ENCODE results near the gene KLHL4. TPM values are rescaled to one million over a fixed set of nuclear protein-coding genes. Genes with fewer than 3 reads are reported as not detected.
"Not testable (repeated sequence)": the region's sequence is repeated elsewhere in the genome, so short reads cannot be mapped to it uniquely, and the experiment has no call there.

Gene KLHL4
- total and polyA plus RNA-seq, 10 of the 15 experiments (the other 5 are each of a cell fraction or from before 2014, with no cell fraction given), result 0.03 TPM; not detected in 8

- H2AFZ ChIP-seq (ENCODE audit: control insufficient read depth, low read depth, low read length); H3K9ac ChIP-seq (ENCODE audit: control insufficient read depth, insufficient read depth, low read length); H3K79me2 ChIP-seq (ENCODE audit: control insufficient read depth, insufficient read depth, low read length); H4K20me1 ChIP-seq (ENCODE audit: control insufficient read depth, insufficient read depth); in situ Hi-C loops (cut with MboI); H3K4me2 ChIP-seq (ENCODE audit: control insufficient read depth, insufficient read depth); H3K36me3 ChIP-seq (ENCODE audit: control insufficient read depth in 2 of 2, insufficient read depth in 2 of 2, low read length in 1 of 2); H3K4me3 ChIP-seq; DNase-seq (ENCODE audit: low read depth, low spot score); H3K27me3 ChIP-seq (replicated peaks in 1 of 2; ENCODE audit: control insufficient read depth in 2 of 2, insufficient read depth in 2 of 2, low read length in 1 of 2); H3K9me3 ChIP-seq (replicated peaks; ENCODE audit: control insufficient read depth, insufficient read depth, low read length); H3K4me1 ChIP-seq (ENCODE audit: control insufficient read depth, insufficient read depth, low read length); BruUV-seq (replicated peaks); ATAC-seq; FAIRE-seq; POLR2A ChIA-PET; H3K27ac ChIP-seq (ENCODE audit: control insufficient read depth, insufficient read depth); CTCF ChIA-PET; RAD21 ChIA-PET (ENCODE audit: unreplicated experiment); intact Hi-C loops (cut with micrococcal nuclease; ENCODE audit: unreplicated experiment): not testable (repeated sequence)
- SMC1A ChIA-PET (ENCODE audit: uncharacterized antibody, unreplicated experiment), result interaction anchor here (1.2 kb wide), 1 partner anchor 19 kb away, joined by 3 read pairs; no protein-coding TSS in a partner anchor
- 38% methylated on average over 7 of the region's 7 CpGs for WGBS (ENCODE audit: insufficient coverage, insufficient replicate concordance, low lambda C conversion rate, missing lambda C conversion rate)
Observed at GRCh38 chrX:87689218-87689617, 171.6 kb downstream of the KLHL4 start.

DNA sequence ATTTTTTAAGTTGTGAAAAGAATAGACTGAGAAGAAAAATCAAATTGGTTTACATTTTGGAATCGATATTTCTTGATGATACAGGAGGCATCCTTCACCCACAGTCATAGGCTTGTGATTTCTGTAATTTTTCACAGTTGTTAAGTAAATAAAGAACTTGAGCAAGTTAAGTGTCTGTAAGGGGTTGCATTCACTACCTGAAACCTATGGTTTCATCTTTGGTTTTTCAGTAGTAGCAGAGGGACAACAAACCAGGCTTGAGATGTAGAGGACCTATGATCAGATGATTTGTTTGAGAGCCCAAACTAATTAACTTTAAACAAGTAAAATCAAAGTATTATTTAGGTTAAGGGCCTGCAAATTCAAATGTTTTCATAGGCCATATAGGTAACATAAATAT, 175.6 kb downstream of the KLHL4 start:
- H3K9ac ChIP-seq (ENCODE audit: control insufficient read depth, insufficient read depth, low read length), result no peak overlapping the region
- H3K27me3 ChIP-seq (replicated peaks in 1 of 2; ENCODE audit: control insufficient read depth in 2 of 2, insufficient read depth in 2 of 2, low read length in 1 of 2), result no peaks in the 10 kb centered on the region
- no peak overlapping the region for H2AFZ ChIP-seq (ENCODE audit: control insufficient read depth, low read depth, low read length)
- H4K20me1 ChIP-seq (ENCODE audit: control insufficient read depth, insufficient read depth), result no peaks in the 10 kb centered on the region
- DNase-seq (ENCODE audit: low read depth, low spot score), result no peak
- no peak for FAIRE-seq
- ChIA-PET RAD21 (ENCODE audit: unreplicated experiment) (no interaction called here), CTCF (no interaction called here), SMC1A (ENCODE audit: uncharacterized antibody, unreplicated experiment) (no interaction called here), POLR2A (no interaction called here)
- H3K9me3 ChIP-seq (replicated peaks; ENCODE audit: control insufficient read depth, insufficient read depth, low read length), result no peaks in the 10 kb centered on the region
- 5% methylated on average over 1 of the region's 1 CpG for WGBS (ENCODE audit: insufficient coverage, insufficient replicate concordance, low lambda C conversion rate, missing lambda C conversion rate)
- no peaks in the 10 kb centered on the region for H3K4me1 ChIP-seq (ENCODE audit: control insufficient read depth, insufficient read depth, low read length)
- H3K4me3 ChIP-seq, result no peak overlapping the region
- no peak overlapping the region for H3K27ac ChIP-seq (ENCODE audit: control insufficient read depth, insufficient read depth)
- in situ Hi-C loops (cut with MboI), result no loop called here
- no TSS peak for BruUV-seq (replicated peaks)
- TF ChIP-seq HDAC2 (IDR thresholded peaks at IDR 0.05) (no peak), MTA2 (IDR thresholded peaks at IDR 0.05; ENCODE audit: low read depth) (no peak), TCF3 (IDR thresholded peaks at IDR 0.05; ENCODE audit: borderline replicate concordance, insufficient read depth, low read depth, low read length) (no peak), ESRRA (IDR thresholded peaks at IDR 0.05; ENCODE audit: low read length) (no peak), ZNF217 (IDR thresholded peaks at IDR 0.05) (no peak), NR2C2 (IDR thresholded peaks at IDR 0.05; ENCODE audit: borderline replicate concordance, control insufficient read depth, insufficient read length, low read depth) (no peak), RELA (IDR thresholded peaks at IDR 0.05; ENCODE audit: borderline replicate concordance, partially characterized antibody) (no peak), MTA3 (IDR thresholded peaks at IDR 0.05; ENCODE audit: borderline replicate concordance, low read length) (no peak), SIX5 (IDR thresholded peaks at IDR 0.05; ENCODE audit: low read depth, low read length, severe bottlenecking) (no peak), SUPT20H (IDR thresholded peaks at IDR 0.05; ENCODE audit: borderline replicate concordance, control insufficient read depth, low read depth, low read length) (no peak)
- TF ChIP-seq, protein P1, sequence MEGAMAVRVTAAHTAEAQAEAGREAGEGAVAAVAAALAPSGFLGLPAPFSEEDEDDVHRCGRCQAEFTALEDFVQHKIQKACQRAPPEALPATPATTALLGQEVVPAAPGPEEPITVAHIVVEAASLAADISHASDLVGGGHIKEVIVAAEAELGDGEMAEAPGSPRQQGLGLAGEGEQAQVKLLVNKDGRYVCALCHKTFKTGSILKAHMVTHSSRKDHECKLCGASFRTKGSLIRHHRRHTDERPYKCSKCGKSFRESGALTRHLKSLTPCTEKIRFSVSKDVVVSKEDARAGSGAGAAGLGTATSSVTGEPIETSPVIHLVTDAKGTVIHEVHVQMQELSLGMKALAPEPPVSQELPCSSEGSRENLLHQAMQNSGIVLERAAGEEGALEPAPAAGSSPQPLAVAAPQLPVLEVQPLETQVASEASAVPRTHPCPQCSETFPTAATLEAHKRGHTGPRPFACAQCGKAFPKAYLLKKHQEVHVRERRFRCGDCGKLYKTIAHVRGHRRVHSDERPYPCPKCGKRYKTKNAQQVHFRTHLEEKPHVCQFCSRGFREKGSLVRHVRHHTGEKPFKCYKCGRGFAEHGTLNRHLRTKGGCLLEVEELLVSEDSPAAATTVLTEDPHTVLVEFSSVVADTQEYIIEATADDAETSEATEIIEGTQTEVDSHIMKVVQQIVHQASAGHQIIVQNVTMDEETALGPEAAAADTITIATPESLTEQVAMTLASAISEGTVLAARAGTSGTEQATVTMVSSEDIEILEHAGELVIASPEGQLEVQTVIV (IDR thresholded peaks at IDR 0.05; ENCODE audit: borderline replicate concordance, partially characterized antibody), result no peak
- no peaks in the 10 kb centered on the region for H3K36me3 ChIP-seq (ENCODE audit: control insufficient read depth in 2 of 2, insufficient read depth in 2 of 2, low read length in 1 of 2)
- no peaks in the 10 kb centered on the region for H3K79me2 ChIP-seq (ENCODE audit: control insufficient read depth, insufficient read depth, low read length)
- no peak for ATAC-seq
- H3K4me2 ChIP-seq (ENCODE audit: control insufficient read depth, insufficient read depth), result no peak overlapping the region
- intact Hi-C loops (cut with micrococcal nuclease; ENCODE audit: unreplicated experiment), result no loop called here
